NT2/D1 (cell line): ENCODE data around the gene PTPRJ.

Experiments
- SUZ12 ChIP-seq: IDR thresholded peaks from 2 replicates; pipeline ENCODE4 v1.6.1; 2011; ENCODE audit not compliant: insufficient read length, insufficient read depth; ENCODE audit errors: extremely low read depth
- YY1 ChIP-seq: IDR thresholded peaks from 2 replicates; pipeline ENCODE4 v1.6.1; 2011; ENCODE audit not compliant: insufficient read length, insufficient read depth
- ZNF274 ChIP-seq: IDR thresholded peaks from 2 replicates; pipeline ENCODE4 v1.6.1; 2011; ENCODE audit warnings: mild to moderate bottlenecking, low read depth, low read length

DNA sequence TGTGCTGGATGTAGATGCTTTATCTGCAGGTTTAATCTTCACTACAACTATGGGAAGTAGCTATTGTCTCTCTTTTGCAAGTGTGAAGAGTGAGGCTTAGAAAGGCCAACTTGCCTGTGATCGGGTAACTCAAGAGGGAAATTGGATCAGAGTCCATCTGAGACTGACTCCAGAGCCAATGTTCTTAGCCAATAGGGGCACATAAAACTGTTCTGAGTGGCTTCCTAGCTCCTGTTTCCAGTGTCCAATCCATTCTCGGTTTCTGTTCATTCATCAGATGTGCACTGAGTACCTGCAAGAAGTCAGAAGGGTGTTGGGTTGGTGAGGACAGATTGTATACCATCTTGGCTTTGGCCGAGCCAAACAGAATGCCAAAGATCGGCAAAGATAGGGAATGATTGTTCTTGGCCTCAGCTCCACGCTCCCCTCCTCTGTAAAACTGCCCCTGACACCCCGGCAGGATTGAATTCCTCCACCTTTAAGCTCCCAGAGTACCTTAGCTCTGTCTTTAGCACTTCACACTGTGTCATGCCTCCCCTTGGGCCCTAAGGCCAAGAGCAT, 100.0 kb downstream of the PTPRJ start:
- no peak for TF ChIP-seq ZNF274
- no peak for TF ChIP-seq SUZ12
- TF ChIP-seq YY1: no peak
